ENCODE data around the gene EIF1AD. TPM values are rescaled to one million over a fixed set of nuclear protein-coding genes. Genes with fewer than 3 reads are reported as not detected.

The EIF1AD gene
- polyA plus RNA-seq, 1 donor from 2014 or later: 35.8 TPM

GRCh38 chr11:65997286-65997685 lies 4.7 kb downstream of the EIF1AD start:
- no peaks in the 10 kb centered on the region for H3K9me3 Mint-ChIP-seq
- peak overlapping the region in 2 of 3 donors; percentile 62 to 76 for H3K27ac Mint-ChIP-seq
- H3K36me3 Mint-ChIP-seq: peaks cover 4% of the 10 kb centered on the region
- no peaks in the 10 kb centered on the region for H3K27me3 Mint-ChIP-seq
- peak overlapping the region in 1 of 4 donors; percentile 74 for H3K4me3 Mint-ChIP-seq
- peaks cover 17 to 20% (median 19%) of the 10 kb centered on the region in 3 donors for H3K4me1 Mint-ChIP-seq

- Mint-ChIP-seq H3K27ac (no peak overlapping the region), H3K4me3 (no peak overlapping the region), H3K9me3 (no peaks in the 10 kb centered on the region), H3K4me1 (peaks cover 4 to 8% (median 7%) of the 10 kb centered on the region in 3 donors), H3K27me3 (no peaks in the 10 kb centered on the region), H3K36me3 (no peaks in the 10 kb centered on the region)
Measured at GRCh38 chr11:65992056-65992455, 9.9 kb downstream of the EIF1AD start.

DNA sequence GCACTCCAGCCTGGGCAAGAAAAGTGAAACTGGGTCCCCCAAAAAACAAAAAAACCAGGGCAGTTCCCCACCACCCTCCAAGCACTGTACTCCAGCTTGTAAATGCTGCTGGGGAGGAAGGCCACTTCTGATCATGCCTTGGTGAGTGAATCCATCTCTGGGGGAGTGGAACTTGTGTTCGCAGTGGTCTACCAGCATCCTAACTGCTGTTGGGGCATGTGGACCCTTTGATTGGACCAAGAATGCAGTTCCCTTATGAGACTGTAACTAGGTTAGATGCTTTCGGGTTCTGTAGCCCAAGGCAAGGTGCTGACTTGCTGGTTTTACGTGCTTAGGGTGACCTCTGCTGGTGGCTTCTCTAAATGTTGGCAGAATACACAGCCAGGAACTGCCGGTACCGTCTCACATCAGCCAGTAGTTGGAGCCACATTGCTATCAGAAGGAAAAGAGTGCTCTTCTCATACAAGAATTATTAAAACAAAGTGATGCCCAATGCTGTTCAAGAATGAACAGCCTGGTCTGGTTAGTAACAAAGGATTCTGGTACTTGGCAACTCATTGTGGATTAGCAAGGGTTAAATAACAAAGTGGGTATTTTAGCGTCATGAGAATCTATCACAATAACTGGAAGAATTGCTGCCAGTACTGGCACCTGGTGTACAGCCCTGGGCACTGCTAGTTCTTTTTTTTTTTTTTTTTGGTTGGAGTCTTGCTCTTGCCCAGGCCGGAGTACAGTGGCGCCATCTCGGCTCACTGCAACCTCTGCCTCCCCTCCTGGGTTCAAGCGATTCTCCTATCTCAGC lies 13.0 kb downstream of the EIF1AD start:
- peak overlapping the region in 1 of 4 donors; percentile 3 for H3K4me3 Mint-ChIP-seq
- H3K27ac Mint-ChIP-seq: peak overlapping the region; percentile 25 to 73 (median 48)
- no peaks in the 10 kb centered on the region for H3K36me3 Mint-ChIP-seq
- no peaks in the 10 kb centered on the region for H3K27me3 Mint-ChIP-seq
- no peaks in the 10 kb centered on the region for H3K9me3 Mint-ChIP-seq
- H3K4me1 Mint-ChIP-seq: peaks cover 4 to 8% (median 5%) of the 10 kb centered on the region in 3 donors

DNA sequence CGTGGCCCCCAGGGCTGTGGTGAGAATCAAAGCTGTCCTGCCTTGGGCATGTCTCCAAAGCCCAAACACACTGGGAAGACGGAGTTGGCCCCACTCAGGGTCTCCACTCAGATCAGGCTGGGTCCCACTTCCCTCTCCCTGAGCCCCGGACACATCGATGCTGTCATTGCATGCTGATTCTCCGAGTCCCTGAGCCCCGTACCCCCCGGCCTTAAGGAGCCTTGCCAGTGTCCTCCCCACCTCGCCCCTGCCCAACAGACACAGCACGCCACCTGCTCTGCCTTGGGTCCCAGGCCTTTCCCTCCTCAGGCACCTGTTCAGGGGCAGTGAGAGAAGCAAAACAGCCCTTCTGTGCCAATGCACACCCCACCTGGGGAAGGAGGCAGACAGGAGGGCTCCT lies 14.6 kb downstream of the EIF1AD start:
- no peaks in the 10 kb centered on the region for H3K36me3 Mint-ChIP-seq
- H3K4me3 Mint-ChIP-seq: no peak overlapping the region
- peaks cover 4 to 8% (median 5%) of the 10 kb centered on the region in 3 donors for H3K4me1 Mint-ChIP-seq
- H3K27ac Mint-ChIP-seq: no peak overlapping the region
- no peaks in the 10 kb centered on the region for H3K27me3 Mint-ChIP-seq
- H3K9me3 Mint-ChIP-seq: no peaks in the 10 kb centered on the region

GRCh38 chr11:65983589-65983987 lies 18.4 kb downstream of the EIF1AD start:
- Mint-ChIP-seq H3K27me3 (no peaks in the 10 kb centered on the region), H3K4me3 (no peak overlapping the region), H3K36me3 (no peaks in the 10 kb centered on the region), H3K4me1 (peaks cover 0 to 1% (median 1%) of the 10 kb centered on the region in 3 donors), H3K27ac (peak overlapping the region in 1 of 3 donors; percentile 20), H3K9me3 (no peaks in the 10 kb centered on the region)

GRCh38 chr11:65982824-65983588 lies 19.0 kb downstream of the EIF1AD start:
- H3K27ac Mint-ChIP-seq: no peak overlapping the region
- peaks cover 0 to 1% (median 1%) of the 10 kb centered on the region in 3 donors for H3K4me1 Mint-ChIP-seq
- no peak overlapping the region for H3K4me3 Mint-ChIP-seq
- no peaks in the 10 kb centered on the region for H3K9me3 Mint-ChIP-seq
- no peaks in the 10 kb centered on the region for H3K36me3 Mint-ChIP-seq
- H3K27me3 Mint-ChIP-seq: no peaks in the 10 kb centered on the region

DNA sequence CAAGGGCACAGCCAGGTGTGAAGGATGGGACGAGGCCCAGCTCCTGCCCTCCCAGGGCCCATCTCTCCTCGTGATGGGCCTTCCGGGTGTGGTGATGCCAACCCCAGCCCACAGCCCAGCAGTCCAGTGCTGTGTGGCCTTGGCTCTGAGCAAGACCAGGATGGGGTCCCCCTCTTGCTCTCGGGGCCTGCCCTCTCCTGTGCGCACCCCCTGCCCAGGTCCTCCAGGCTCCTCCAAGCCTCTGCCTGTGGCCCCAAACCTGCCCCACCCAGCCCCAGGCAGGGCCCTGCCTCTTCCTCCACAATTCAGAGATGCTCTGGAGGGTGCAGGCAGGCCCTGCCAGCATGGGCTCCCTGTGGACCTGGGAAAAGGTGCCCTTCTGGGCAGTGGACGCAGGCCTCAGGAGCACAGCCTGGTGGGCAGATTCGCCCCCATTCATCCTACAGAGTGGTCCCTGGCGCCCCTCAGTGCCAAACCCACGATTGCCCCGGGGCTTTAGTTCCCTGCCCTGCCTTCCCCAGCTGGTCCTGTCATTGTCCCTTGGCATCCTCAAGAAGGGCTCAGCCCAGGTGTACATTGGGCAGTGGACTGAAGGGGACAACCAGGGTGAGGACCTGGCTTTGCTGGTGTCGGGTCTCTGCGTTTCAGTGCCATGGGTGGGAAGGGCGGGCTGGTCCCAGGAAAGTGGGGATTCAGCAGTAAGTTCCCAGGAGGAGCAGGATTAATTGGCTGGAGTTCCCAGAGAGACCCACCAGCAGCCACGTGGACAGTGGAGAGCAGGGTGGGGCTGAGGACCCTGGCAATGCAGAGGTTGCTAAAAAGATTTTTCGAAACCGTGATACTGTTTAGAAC lies 19.8 kb downstream of the EIF1AD start:
- no peaks in the 10 kb centered on the region for H3K36me3 Mint-ChIP-seq
- H3K9me3 Mint-ChIP-seq: no peaks in the 10 kb centered on the region
- peak overlapping the region in 1 of 3 donors; percentile 63 for H3K27ac Mint-ChIP-seq
- H3K4me1 Mint-ChIP-seq: peaks cover 0 to 1% (median 0%) of the 10 kb centered on the region in 3 donors
- H3K27me3 Mint-ChIP-seq: no peaks in the 10 kb centered on the region
- H3K4me3 Mint-ChIP-seq: no peak overlapping the region

- Mint-ChIP-seq H3K27me3 (no peaks in the 10 kb centered on the region), H3K9me3 (no peaks in the 10 kb centered on the region), H3K36me3 (no peaks in the 10 kb centered on the region), H3K27ac (peak overlapping the region in 1 of 3 donors; percentile 63), H3K4me3 (no peak overlapping the region), H3K4me1 (peaks cover 0 to 1% (median 0%) of the 10 kb centered on the region in 3 donors)
Measured at GRCh38 chr11:65981101-65981740, 20.7 kb downstream of the EIF1AD start.

- H3K9me3 Mint-ChIP-seq: no peaks in the 10 kb centered on the region
- no peaks in the 10 kb centered on the region for H3K27me3 Mint-ChIP-seq
- peaks cover 0 to 1% (median 0%) of the 10 kb centered on the region in 3 donors for H3K4me1 Mint-ChIP-seq
- no peak overlapping the region for H3K4me3 Mint-ChIP-seq
- peak overlapping the region in 1 of 3 donors; percentile 75 for H3K27ac Mint-ChIP-seq
- no peaks in the 10 kb centered on the region for H3K36me3 Mint-ChIP-seq
Measured at GRCh38 chr11:65979261-65979759, 22.6 kb downstream of the EIF1AD start.

- peaks cover 2% of the 10 kb centered on the region for H3K36me3 Mint-ChIP-seq
- H3K27ac Mint-ChIP-seq: peak overlapping the region in 1 of 3 donors; percentile 75
- no peaks in the 10 kb centered on the region for H3K9me3 Mint-ChIP-seq
- no peaks in the 10 kb centered on the region for H3K27me3 Mint-ChIP-seq
- peaks cover 0 to 1% (median 0%) of the 10 kb centered on the region in 3 donors for H3K4me1 Mint-ChIP-seq
- H3K4me3 Mint-ChIP-seq: no peak overlapping the region
Measured at GRCh38 chr11:65978391-65979238, 23.3 kb downstream of the EIF1AD start.

GRCh38 chr11:65977621-65978390 lies 24.2 kb downstream of the EIF1AD start:
- H3K27ac Mint-ChIP-seq: no peak overlapping the region
- no peaks in the 10 kb centered on the region for H3K9me3 Mint-ChIP-seq
- peaks cover 0 to 2% (median 1%) of the 10 kb centered on the region in 3 donors for H3K4me1 Mint-ChIP-seq
- H3K36me3 Mint-ChIP-seq: peaks cover 3% of the 10 kb centered on the region
- no peaks in the 10 kb centered on the region for H3K27me3 Mint-ChIP-seq
- no peak overlapping the region for H3K4me3 Mint-ChIP-seq

DNA sequence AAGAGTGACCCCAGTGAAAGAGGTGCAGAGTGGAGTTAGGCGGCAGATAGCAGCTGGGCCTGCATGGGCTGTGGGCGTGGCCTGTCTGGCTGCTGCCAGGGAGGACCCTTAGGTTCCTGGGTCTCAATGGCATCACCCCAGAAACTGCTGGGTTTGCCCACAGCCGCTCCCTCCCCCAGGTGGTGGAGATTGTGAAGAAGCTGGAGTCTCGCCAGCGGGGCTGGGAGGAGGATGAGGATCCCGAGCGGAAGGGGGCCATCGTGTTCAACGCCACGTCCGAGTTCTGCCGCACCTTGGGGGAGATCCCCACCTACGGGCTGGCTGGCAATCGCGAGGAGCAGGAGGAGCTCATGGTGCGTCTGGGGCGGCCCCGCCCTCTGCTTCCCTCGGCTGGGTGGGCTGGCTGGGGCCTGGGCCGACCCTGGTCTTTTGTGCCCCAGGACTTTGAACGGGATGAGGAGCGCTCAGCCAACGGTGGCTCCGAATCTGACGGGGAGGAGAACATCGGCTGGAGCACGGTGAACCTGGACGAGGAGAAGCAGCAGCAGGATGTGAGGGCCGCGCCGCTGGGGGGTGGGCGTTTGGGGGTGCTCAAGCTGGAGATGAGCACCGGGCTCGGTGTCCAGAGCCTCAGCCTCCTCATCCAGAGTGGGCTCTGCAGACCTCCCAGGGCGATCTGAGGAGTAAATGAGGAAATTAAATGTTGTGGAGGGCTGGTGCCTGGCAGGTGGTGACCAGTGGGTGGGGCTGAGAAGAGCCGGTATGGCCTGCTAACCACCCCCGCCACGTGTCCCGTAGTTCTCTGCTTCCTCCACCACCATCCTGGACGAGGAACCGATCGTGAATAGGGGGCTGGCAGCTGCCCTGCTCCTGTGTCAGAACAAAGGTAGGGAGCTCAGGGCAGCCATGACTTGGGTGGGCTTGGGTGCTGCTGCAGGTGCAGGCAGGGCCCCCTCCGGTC lies 25.5 kb downstream of the EIF1AD start:
- H3K27ac Mint-ChIP-seq: peak overlapping the region in 1 of 3 donors; percentile 56
- H3K4me1 Mint-ChIP-seq: peaks cover 0 to 2% (median 1%) of the 10 kb centered on the region in 3 donors
- H3K27me3 Mint-ChIP-seq: no peaks in the 10 kb centered on the region
- no peaks in the 10 kb centered on the region for H3K9me3 Mint-ChIP-seq
- peaks cover 5% of the 10 kb centered on the region for H3K36me3 Mint-ChIP-seq
- no peak overlapping the region for H3K4me3 Mint-ChIP-seq

Measured in IgD-negative memory B cell (primary cell).